Epithelial cell of proximal tubule (primary cell): ENCODE results near the gene USPL1. TPM values are rescaled to one million over a fixed set of nuclear protein-coding genes. Genes with fewer than 3 reads are reported as not detected.

Source experiments
- DNase-seq: peaks from one replicate; pipeline ENCODE4 v3.0.0-alpha.2; 2011; ENCODE audit warnings: low read depth
- H3K4me3 ChIP-seq: 2 replicates; pipeline ENCODE4 v1.5.1; 2011; ENCODE audit warnings: low read depth, mild to moderate bottlenecking, low read length
- total RNA-seq: library from RNA; depleted of rRNA; stranded (reverse); fragments of >200 nt; gene quantifications from 2 replicates; pipeline ENCODE4 v1.2.3, GENCODE V29; 2015
- TF ChIP-seq, protein P1 (sequence below): conservative IDR thresholded peaks from 2 replicates; pipeline ENCODE4 v1.5.1; 2012; ENCODE audit warnings: low read depth, mild to moderate bottlenecking, low read length

USPL1 gene
- total RNA-seq, 1 donor from 2014 or later = 13.2 TPM

DNA sequence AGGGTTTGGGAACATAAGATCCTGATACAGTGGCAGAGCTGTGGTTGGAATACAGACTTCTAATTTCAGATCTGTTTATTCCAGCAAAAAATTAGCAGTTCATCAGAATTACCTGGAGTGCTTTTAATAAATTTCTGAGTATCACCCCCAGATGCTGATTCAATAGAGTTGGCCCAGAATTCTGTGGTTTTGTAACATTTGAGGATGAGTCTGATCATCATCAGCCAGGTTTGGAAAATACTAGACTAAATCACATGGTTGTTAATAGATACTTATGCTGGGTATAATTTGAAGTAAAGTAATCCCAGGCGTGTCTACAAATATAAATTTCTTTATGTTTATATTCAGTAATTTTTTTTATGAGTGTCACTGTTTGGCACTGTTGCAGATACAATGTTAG is 4.8 kb downstream of the USPL1 start:
- TF ChIP-seq, protein P1, sequence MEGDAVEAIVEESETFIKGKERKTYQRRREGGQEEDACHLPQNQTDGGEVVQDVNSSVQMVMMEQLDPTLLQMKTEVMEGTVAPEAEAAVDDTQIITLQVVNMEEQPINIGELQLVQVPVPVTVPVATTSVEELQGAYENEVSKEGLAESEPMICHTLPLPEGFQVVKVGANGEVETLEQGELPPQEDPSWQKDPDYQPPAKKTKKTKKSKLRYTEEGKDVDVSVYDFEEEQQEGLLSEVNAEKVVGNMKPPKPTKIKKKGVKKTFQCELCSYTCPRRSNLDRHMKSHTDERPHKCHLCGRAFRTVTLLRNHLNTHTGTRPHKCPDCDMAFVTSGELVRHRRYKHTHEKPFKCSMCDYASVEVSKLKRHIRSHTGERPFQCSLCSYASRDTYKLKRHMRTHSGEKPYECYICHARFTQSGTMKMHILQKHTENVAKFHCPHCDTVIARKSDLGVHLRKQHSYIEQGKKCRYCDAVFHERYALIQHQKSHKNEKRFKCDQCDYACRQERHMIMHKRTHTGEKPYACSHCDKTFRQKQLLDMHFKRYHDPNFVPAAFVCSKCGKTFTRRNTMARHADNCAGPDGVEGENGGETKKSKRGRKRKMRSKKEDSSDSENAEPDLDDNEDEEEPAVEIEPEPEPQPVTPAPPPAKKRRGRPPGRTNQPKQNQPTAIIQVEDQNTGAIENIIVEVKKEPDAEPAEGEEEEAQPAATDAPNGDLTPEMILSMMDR = no peak
- H3K4me3 ChIP-seq = no peak overlapping the region
- DNase-seq = no peak

DNA sequence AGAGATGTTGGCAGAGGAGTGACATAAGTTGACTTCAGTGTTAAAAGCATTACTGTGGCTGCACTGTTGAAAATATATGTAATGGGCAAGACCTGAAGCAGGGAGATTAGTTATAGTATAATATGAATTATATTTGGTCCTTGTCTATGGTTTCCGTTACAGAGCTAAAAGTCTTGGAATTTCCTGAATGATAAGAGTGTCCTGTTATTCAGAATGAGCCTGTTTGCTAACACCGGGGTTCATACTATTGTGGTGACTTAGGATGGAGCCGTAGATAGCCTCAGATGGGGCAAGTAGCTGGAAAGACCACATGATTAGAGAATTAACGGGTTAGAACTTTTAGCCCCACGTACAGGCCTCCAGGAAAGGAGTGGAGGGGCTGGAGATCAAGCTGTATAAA is 5.7 kb downstream of the USPL1 start:
- no peak overlapping the region for H3K4me3 ChIP-seq
- no peak for DNase-seq
- TF ChIP-seq, protein P1 = no peak

DNA sequence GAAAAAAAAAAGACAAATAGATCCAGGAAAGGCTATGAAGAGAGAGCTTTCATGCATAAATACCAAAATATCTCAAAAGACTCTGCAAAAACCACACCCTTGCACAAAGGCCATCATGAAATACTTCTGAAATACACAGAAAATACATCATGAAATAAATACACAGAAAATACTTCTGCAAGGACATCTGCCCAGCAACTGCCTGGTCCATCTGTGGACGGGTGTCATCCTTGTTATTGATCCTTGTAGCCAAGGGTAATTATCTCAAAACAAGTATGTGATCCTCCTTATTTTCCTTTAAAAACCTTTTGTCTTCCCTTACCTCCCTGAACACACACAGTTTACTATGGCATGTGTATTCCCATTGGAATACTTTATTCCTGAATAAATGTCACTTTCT is 6.9 kb downstream of the USPL1 start:
- TF ChIP-seq, protein P1 = no peak
- DNase-seq = no peak
- H3K4me3 ChIP-seq = no peak overlapping the region

DNA sequence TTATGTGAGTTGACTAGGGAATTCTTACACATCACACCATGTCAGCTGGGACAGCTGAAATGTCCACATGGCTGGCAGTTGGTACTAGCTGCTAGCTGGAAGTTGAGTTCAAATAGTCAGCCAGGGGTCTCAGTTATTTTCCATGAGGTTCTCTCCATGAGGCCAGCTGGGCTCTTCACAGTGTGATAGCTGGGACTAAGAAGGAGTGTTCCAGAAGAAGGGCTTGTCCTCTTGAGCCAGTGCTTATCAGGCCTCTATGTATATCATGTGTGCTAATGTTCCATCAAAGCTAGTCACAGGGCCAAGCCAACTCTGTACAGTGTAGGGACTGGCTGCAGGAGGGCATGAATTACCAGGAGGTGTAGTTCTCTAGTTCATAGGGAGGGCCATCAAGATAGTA is 11.8 kb downstream of the USPL1 start:
- H3K4me3 ChIP-seq = no peak overlapping the region
- TF ChIP-seq, protein P1 = no peak
- DNase-seq = no peak

DNA sequence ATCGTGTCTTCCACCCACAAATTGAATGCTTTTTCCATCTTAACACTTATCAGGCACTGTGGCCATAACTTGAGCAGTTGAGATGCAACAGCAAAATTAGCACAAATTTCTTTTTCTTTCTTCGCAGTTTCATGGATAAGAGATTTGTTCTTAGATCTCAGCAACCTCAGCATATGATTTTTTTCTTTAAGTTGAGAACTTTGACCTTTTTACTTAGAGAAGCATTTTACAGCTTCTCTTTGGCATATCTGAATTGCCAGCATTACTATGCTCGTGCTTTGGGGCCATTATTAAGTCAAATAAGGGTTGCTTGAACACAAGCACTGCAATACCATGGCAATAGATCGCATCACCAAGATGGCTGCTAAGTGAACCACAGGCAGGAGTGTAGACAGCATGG is 16.1 kb downstream of the USPL1 start:
- DNase-seq = no peak
- TF ChIP-seq, protein P1 = no peak
- no peak overlapping the region for H3K4me3 ChIP-seq

DNA sequence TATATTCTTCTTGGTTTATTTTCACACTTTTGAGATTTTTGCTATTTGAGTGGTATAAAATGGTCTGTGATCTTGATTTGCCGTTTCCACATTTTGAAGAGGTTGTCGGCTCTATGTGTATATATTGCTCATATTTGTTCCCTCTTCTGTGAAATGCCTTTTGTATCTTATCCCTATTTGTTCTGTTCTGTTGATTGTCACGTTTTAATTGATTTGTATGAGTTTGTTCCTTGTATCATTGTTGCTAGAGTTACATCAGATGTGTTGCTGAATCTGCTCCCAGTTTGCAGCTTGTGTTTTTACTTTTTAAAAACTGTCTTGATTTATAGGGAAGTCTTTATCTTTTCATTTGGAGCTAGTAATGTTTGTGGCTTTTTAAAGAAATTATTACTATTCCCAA is 17.1 kb downstream of the USPL1 start:
- no peak overlapping the region for H3K4me3 ChIP-seq
- TF ChIP-seq, protein P1 = no peak
- DNase-seq = no peak

DNA sequence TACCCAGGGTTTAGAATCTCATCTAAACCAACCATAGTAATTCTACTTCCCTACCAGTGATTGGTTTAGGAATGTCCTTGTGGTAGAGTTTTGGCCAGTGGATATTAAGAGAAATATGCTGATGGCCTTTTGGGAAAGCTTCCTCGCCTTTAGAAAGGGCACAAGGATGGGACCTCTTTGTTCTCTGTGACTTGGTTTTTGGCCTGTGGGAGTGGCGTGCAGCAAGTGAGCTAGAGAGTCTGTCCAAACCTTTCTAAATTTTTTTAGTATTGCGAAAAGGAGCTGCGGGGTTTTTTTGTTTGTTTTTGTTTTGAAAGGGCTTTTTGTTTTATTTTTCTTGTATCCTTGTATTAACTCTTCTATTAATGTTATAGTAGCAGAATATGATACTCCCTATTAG is 20.6 kb downstream of the USPL1 start:
- H3K4me3 ChIP-seq = no peak overlapping the region
- TF ChIP-seq, protein P1 = no peak
- DNase-seq = no peak
